Activated naive CD4-positive, alpha-beta T cell treated with Interleukin-2 at 50 U/mL for 16 hours (primary cell): ENCODE results near the gene LMBR1L.

Source experiments
- DNase-seq: peaks from one replicate; pipeline ENCODE4 v3.0.0-alpha.2; 2020

LMBR1L gene

DNA sequence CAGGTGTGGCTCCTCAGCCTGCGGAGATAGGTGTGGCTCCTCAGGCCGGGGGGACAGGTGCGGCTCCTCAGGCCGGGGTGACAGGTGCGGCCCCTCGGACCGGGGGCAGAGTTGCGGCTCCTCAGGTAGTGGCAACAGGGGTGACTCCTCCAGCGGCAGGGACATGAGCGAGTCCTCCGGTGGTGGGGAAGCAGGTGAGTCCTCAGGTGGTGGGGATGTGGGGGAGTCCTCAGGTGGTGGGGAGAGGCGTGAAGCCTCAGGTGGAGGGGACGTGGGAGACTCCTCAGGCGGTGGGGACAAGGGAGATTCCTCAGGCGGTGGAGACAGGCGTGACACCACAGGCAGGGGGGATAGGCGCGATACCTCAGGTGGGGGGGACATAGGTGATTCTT, 59.3 kb downstream of the LMBR1L start:
- DNase-seq = no peak

DNA sequence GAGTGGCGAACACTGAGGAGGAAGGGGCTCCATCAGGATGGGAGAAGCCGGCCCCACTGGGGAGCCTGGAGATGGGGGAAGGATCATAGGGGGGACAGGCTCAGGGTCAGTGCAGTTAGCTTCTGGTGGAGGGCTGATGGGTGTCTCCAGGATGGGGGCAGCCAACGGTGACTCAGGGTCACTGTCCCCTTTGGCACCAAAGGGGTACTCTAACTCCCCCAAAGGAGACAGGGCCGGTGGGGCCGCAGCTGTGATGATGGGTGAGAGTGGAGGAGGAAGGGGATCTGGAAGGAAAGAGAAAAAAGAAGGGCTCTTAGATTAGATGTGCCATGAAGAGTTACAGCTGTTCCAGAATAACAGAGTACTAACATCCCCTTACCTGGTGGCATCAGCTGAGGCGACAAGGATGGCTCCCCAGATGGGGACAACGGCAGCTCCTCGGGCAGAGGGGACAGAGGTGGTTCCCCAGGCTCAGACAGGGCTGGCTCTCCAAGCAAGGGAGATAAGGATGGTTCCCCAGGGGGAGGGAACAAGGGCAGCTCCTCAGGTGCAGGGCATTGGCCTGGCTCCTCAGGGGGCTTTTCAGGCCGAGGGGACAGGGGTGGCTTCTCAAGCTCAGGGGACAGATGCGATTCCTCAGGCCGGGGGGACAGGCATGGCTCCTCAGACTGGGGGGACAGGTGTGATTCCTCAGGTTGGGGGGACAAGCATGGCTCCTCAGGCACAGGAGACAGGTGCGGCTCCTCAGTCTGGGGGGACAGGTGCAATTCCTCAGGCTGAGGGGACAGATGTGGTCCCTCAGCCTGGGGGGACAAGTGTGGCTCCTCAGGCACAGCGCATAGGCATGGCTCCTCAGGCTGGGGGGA, 59.9 kb downstream of the LMBR1L start:
- no peak for DNase-seq

GRCh38 chr12:49049566-49050224, 61.0 kb downstream of the LMBR1L start:
- DNase-seq = no peak

DNA sequence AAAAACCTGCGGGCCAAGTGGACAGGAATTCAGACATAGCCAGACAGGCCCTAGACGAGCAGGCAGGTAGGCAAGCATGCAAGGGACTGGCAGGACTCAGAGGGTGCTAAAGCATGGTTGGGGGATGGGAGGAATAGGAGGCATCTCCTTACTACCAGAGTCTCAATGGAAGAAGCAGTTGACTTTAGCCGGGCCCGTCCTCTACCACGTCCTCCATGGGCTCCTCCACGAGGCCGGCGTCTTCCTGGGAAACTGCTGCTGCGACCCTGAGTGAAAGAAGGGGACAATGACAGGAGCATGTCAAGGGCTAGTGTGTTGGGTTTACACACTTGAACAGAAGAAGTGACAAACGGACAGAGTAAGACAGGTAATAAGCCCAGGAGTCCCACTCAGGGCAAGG, 61.7 kb downstream of the LMBR1L start:
- no peak for DNase-seq
